GM13976 (cell line): ENCODE data around the gene ACAD8.
A peak's percentile ranks its signal among the peaks of the same experiment; 100 is the strongest.

Experiments used
- DNase-seq: peaks from one replicate; pipeline ENCODE4 v3.0.0; 2012; ENCODE audit warnings: low spot score
- in situ Hi-C: fragments of 300-500 bp; cut with MboI; formaldehyde crosslinking; loops from one replicate; pipeline ENCODE4 v1.12.0; 2022; ENCODE audit warnings: low sequenced_read_pairs, mixed read lengths, inconsistent platforms; ENCODE audit not compliant: unreplicated experiment
- TF ChIP-seq, protein P1 (sequence below): IDR thresholded peaks from 2 replicates; pipeline ENCODE4 v1.5.1; 2012; ENCODE audit warnings: borderline replicate concordance, mild to moderate bottlenecking; ENCODE audit not compliant: insufficient read depth; ENCODE audit errors: extremely low read depth, missing control alignments, control extremely low read depth

The ACAD8 gene

DNA sequence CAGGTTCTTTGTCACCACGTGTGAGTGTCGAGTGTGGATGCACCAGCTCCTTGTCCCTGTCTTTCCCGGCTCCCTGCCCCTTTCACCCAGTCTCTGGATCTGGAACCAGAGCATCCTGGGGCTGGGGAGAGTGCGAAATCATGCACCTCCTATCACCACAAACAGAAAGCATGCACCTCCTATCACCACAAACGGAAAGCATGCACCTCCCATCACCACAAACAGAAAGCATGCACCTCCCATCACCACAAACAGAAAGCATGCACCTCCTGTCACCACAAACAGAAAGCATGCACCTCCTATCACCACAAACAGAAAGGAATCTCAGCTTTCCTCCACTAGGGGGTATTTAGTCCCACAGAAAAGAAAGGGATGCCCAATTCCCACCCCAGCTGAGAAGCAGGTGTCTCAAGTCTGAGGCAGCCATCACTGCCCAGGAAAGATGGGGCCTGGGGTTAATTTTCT, 16.9 kb downstream of the ACAD8 start:
- TF ChIP-seq, protein P1, sequence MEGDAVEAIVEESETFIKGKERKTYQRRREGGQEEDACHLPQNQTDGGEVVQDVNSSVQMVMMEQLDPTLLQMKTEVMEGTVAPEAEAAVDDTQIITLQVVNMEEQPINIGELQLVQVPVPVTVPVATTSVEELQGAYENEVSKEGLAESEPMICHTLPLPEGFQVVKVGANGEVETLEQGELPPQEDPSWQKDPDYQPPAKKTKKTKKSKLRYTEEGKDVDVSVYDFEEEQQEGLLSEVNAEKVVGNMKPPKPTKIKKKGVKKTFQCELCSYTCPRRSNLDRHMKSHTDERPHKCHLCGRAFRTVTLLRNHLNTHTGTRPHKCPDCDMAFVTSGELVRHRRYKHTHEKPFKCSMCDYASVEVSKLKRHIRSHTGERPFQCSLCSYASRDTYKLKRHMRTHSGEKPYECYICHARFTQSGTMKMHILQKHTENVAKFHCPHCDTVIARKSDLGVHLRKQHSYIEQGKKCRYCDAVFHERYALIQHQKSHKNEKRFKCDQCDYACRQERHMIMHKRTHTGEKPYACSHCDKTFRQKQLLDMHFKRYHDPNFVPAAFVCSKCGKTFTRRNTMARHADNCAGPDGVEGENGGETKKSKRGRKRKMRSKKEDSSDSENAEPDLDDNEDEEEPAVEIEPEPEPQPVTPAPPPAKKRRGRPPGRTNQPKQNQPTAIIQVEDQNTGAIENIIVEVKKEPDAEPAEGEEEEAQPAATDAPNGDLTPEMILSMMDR: no peak
- in situ Hi-C loops: no loop called here
- DNase-seq: no peak

DNA sequence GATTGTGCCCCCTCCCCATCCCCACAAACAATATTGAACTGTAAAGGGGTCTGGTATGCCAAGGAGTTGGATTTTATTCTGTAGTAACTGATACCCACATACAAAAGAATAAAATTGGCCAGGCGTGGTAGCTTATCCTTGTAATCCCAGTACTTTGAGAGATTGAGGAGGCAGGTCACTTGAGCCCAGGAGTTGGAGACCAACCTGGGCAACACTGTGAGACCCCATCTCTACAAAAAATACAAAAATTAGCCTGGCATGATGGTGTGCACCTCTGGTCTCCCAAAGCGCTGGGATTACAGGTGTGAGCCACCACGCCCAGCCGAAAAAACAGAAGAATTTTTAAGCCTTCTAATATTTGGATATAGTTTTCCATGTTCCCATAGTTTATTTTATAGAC, 18.6 kb downstream of the ACAD8 start:
- TF ChIP-seq, protein P1: no peak
- DNase-seq: no peak
- in situ Hi-C loops: no loop called here

DNA sequence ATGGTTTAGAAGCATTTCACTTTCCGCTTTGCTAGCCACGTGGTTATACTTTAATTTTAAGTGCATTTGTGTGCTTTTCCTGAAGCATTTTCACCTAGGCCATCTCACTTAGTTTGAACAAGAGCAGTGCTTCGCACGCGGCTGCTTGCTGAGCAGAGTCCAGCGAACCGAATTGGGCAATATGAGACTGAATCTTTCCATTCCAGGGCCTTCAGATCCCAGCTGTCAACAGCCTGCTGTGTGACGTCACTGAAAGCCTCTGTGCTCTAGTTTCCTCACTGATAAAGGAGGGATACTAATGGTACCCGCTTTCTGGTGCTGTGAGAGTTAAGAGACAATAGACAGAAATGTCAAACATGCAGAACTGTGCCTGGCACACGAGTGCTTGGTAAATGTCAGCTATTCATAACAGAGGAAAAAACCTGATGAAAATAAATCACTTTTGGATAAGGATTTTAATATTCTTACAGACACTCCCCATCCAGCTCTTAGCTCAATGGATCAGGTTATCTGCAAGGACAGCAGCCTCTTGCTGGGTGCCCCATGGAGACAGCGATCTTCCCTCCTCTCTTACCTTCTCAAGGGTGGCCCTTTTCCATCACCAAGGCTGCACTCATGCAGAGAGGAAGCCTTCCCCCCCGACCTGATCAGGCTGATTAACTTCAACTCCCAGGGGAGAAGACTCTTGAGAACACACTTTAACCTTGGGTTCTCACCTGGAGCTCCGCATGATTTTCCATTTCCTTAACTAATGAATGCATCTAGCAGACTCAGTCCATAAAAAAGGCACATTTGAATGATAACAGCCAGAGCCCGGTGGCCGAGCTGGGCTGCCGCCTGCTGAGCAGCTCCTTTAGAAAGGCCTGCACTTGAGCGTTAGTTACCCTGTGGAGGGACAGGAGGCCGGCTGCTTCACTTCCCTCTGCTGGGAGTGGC, 19.3 kb downstream of the ACAD8 start:
- in situ Hi-C loops: no loop called here
- no peak for DNase-seq
- TF ChIP-seq, protein P1: no peak

DNA sequence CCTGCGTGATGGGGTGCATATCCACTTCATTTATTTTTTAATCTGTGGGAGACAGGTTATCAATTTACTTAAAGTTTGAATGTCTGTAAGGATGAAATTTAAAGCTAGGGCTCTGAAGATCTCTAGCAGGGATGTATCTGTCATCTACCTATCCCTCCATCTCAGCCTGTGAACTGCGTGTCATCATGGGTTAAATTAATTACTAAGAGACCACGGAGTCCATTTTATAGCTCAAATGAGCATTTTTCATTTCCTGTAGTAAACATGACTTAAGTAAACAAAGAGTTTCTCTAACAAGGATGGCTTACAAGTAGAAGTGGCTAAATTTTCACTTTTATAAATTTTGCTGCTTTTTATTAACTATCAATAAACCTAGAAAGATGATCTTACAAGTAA, 19.9 kb downstream of the ACAD8 start:
- TF ChIP-seq, protein P1: no peak
- no peak for DNase-seq
- in situ Hi-C loops: no loop called here

DNA sequence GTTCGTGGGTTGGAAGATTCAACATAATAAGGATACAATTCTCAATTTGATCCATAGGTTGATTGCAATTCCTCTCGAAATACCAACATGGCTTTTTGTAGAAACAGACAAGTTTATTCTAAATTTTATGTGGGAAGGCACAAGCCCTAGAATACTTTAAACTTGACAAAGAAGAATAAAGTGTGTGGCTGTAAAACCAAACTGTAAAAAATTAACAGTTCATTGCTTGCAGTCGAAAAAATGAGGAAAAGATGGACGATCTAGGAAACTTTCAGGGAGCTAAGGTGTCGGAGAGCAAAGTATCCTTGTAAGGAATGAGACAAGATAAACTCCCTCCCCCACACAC, 21.8 kb downstream of the ACAD8 start:
- in situ Hi-C loops: no loop called here
- TF ChIP-seq, protein P1: no peak
- DNase-seq: no peak

DNA sequence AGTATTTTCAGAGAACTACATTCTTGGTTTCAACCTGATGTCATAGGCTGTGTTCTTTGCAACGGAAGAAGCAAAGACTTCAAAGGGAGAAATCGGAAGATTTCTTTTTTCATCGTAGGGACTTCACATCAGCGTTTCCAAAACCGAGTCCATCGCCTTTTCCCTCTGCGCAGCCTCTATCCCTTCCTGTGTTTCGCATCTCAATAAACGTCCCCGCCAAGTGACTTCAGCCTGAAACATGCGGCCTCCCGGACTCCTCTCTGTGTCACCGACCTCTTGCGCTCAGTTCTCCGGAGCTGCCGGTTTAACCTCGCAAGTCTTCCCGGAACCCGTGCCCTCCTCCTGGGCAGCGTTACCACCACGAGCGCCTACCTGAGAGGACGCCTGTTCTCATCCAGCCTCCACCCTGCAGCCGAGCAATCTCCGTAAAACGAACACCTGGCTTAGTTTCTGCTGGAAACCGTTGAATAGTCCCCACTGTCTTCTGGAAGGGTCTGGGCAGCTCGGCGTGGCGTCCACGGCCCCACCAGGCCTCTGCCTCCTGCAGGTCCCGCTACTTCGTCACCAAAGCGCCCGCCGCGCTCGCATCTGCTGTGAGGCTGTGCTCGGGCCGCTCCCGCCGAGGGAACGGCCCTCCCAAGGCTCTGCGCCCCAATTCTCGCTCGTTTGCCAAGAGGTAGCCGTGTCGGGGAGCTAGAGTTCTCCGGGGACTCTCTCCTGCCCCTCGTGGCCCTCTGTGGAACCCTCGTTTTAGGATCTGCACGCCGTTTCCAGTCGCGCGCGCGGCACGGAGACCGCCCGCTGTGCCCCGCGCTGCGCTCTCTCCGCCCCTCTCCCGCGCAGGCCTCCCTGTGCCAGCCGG, 22.4 kb downstream of the ACAD8 start, which contains the start of gene GLB1L3:
Gene GLB1L3, plus strand, starts transcription at position 846 of the 862 bp plus-strand sequence. CDS start 362 bp downstream, outside the sequence.
- DNase-seq: peak; percentile 83
- in situ Hi-C loops: no loop called here
- TF ChIP-seq, protein P1: peak; percentile 39
